ENCODE results near the gene CCDC152.
"Not testable (repeated sequence)": the region's sequence is repeated elsewhere in the genome, so short reads cannot be mapped to it uniquely, and the experiment has no call there.

The CCDC152 gene, protein sequence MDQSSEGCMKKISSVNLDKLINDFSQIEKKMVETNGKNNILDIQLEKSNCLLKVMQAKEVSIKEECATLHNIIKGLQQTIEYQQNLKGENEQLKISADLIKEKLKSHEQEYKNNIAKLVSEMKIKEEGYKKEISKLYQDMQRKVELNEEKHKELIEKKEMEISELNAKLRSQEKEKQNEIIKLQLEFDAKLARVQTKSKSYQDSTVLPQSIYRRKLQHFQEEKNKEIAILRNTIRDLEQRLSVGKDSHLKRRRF

DNA sequence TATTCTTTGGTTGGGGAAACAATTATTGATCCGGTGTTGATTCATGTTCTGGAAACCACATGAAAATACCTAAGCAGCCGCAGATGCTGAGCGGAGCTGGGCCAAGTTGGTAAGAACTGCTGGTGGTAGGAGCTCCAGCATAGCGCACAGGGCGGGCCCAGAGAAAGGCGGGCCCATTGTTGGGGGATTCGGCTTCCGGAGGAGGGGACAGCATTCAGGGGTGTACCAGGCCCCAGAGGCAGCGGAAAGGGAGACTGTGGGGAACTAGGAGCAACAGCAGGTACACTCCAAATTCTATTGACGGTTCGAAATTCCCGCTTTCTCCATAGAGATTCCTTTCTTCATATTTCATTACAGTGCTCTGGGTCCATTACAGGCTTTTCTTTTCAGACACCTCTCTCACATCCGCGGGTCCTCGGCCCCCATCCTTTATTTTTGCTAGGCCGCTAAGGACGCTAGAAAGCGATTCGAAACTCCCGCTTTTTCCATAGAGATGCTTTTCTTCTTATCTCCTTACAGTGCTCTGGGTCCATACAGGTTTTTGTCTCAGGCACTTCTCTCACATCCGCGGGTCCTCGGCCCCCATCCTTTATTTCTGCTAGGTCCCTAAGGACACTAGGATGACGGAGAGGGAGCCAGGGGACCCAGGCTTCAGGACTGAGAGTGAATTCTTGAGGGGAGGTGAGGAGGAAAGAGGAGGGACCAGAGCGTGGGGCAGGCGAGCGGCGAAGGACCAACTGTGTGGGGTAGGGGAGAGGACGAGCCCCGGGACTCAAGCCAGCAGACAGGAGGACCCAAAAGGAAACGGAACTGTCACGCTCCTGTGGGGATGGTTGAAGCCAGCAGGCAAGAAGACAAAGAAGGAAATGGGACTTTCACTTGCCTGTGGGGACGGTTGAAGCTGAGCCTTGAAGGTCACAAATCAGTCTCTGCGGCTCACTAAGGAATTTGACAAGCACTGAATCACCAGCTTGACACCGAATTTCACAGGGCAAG lies at the start of gene CCDC152:
TSS of gene CCDC152 (plus strand) at position 213 of the 996 bp plus-strand sequence. CDS start 2,304 bp downstream, outside the sequence.
- DNase-seq = peak; percentile 4 to 54 (median 14)

DNA sequence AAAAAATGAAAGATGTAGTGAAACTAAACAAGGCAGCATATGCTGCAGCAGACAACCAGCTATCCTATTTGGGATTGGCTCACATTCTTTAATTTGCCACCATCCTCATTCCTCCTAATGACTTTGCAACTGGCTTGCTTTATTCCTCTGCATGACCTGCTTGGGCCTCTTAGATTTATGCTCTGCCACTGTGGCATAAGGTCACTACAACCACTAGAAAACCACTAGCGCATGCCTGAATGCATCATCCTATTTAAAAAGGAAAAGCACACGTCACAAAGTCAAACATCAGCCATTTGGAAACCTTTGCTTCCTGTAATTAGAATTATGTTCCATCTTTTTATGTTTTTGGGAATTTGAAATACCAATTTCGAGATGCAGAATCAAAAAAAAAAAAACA lies 40.8 kb upstream of the CCDC152 start:
- no peak for DNase-seq

DNA sequence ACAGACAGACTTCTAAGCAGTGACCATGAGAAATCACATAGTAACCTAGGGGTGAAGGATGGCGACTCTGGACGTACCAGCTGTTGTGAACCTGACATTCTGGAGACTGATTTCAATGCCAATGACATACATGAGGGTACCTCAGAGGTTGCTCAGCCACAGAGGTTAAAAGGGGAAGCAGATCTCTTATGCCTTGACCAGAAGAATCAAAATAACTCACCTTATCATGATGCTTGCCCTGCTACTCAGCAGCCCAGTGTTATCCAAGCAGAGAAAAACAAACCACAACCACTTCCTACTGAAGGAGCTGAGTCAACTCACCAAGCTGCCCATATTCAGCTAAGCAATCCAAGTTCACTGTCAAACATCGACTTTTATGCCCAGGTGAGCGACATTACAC lies 38.0 kb upstream of the CCDC152 start:
- no peak for DNase-seq

DNA sequence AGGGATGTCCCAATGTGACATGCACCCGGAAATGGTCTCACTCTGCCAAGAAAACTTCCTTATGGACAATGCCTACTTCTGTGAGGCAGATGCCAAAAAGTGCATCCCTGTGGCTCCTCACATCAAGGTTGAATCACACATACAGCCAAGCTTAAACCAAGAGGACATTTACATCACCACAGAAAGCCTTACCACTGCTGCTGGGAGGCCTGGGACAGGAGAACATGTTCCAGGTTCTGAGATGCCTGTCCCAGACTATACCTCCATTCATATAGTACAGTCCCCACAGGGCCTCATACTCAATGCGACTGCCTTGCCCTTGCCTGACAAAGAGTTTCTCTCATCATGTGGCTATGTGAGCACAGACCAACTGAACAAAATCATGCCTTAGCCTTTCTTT lies 37.6 kb upstream of the CCDC152 start:
- DNase-seq = no peak

DNA sequence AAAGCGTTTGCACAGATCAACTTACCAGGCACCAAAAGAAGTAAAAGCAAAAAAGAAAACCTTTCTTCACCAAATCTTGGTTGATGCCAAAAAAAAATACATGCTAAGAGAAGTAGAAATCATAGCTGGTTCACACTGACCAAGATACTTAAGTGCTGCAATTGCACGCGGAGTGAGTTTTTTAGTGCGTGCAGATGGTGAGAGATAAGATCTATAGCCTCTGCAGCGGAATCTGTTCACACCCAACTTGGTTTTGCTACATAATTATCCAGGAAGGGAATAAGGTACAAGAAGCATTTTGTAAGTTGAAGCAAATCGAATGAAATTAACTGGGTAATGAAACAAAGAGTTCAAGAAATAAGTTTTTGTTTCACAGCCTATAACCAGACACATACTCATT lies 36.4 kb upstream of the CCDC152 start:
- DNase-seq = no peak

DNA sequence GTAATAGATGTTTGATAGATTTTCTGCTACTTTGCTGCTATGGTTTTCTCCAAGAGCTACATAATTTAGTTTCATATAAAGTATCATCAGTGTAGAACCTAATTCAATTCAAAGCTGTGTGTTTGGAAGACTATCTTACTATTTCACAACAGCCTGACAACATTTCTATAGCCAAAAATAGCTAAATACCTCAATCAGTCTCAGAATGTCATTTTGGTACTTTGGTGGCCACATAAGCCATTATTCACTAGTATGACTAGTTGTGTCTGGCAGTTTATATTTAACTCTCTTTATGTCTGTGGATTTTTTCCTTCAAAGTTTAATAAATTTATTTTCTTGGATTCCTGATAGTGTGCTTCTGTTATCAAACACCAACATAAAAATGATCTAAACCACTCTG lies 35.1 kb upstream of the CCDC152 start:
- DNase-seq = no peak

DNA sequence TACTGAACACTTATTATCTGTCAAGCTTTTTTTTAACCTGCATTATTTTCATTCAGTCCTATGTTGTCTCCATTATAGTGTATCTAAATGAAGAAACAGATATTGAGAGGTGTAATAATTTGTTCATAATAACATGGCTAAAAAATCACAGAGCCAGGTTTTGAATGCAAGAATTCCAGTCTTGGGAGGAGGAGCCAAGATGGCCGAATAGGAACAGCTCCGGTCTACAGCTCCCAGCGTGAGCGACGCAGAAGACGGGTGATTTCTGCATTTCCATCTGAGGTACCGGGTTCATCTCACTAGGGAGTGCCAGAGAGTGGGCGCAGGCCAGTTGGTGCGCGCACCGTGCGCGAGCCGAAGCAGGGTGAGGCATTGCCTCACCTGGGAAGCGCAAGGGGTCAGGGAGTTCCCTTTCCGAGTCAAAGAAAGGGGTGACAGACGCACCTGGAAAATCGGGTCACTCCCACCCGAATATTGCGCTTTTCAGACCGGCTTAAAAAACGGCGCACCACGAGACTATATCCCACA lies 22.0 kb upstream of the CCDC152 start:
- DNase-seq = not testable (repeated sequence)

DNA sequence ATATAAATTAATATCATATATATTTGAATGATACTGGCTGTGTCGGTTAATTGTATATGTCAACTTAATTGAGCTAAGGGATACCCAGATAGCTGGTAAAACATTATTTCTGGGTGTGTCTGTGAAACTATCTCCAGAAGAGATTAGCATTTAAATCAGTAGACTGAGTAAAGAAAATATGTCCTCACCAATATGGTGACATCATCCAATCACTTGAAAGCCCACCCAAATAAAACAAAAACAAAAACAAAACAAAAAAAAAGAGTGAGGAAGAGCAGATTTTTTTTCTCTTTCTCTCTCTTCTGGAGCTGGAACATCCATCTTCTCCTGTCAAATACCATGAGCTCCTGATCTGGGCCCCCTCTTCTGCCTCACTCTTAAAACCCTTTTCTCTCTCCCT lies 15.7 kb upstream of the CCDC152 start:
- no peak for DNase-seq

DNA sequence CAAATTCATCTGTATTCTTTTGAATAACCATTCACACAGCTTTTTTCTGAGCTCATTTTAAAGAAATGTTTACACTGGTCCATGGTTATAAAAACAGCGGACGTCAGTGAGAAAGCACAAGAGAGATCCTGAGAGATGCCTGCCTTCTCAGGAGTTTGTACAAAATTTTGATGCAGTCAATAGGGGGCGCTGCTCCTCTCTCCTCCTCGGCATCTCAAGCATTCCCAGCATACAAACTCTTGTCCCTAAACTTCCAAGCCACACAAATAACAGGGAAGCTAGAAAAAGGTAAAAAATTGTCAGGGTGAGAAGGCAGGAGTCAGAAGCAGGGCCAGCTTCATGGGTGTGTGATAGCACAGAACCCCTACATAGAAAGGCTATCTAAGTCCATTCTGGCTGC lies 11.2 kb upstream of the CCDC152 start:
- no peak for DNase-seq

DNA sequence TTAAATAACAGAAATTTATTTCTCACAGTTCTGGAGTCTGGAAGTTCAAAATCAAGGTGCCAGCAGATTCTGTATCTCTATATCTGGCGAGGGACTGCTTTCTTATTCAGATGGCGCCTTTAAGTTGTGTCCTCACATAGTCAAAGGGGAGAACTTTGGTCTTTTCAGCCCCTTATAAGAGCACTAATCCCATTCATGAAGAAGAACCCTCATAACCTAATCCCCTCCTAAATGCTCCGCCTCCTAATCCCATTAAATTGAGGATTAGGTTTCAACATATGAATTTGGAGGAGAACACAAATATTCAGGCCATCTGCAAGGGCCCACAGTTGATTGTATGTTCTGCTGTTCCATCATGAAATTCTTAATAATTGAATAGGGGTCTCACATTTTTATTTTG lies 10.8 kb upstream of the CCDC152 start:
- DNase-seq = no peak

DNA sequence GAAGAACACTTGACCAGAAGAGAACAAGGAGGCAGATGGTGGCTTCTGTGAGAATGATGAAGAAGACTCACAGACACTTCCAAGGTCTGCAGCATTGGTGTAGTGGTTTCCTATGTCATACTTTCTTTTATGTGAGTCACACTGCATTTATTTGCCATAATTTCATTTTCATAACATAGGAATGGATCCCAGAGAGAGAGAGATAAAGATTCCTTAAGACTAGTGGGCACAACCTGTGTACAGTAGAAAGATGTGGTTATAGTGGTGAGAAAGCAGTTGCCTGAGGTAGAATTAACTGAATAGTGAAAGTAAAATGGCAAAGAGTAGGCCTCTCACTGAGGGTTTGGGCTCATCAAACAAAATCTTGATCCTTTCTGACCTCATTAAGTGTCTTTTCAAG lies 7.6 kb upstream of the CCDC152 start:
- no peak for DNase-seq

DNA sequence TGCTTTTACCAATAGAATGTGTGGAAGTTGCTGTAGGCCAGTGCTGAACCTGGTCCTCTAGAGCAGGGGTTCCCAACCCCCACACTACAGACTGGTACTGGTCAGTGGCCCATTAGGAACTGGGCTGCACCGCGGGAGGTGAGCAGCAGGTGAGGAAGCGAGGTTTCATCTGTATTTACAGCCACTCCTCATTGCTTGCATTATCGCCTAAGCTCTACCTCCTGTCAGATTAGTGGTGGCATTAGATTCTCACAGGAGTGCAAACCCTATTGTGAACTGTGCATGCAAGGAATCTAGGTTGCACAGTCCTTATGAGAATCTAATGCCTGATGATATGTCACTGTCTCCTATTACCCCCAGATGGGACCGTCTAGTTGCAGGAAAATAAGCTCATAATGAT lies 6.1 kb upstream of the CCDC152 start:
- no peak for DNase-seq

DNA sequence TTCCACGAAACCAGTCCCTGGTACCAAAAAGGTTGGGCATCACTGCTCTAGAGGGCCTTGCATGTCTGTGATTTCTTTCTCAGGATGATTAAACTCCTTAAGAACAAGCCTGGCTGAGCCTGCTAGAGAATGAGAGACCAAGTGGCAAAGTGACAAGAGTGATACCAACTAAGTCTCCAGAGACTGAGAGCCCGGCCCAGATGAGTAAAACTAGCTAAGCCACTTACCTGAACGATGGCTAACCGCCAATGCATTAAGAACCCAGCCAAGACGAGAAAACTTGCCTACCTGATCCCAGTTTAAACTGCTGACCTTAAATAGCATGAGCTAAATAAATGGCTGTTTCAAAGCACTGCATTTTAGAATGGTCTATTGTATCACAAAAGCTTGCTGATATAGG lies 5.6 kb upstream of the CCDC152 start:
- DNase-seq = no peak

DNA sequence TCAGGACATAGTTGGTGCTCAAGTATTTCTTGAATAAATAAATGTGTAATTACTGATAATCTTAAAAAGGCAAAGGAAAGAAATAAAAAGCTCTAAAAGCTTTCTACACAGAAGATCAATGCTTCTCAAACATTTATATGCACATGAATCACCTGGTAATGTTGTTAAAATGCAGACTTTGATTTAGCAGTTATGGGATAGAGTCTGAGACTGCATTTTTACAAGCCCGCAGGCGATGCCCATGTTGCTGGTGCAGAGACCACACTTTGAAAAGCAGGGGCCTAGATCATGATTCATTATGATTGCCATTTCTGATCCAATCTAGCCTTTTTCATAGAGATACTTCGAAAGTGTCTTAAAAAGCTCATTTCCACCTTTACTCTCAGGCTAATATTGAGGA lies 3.5 kb upstream of the CCDC152 start:
- DNase-seq = no peak

DNA sequence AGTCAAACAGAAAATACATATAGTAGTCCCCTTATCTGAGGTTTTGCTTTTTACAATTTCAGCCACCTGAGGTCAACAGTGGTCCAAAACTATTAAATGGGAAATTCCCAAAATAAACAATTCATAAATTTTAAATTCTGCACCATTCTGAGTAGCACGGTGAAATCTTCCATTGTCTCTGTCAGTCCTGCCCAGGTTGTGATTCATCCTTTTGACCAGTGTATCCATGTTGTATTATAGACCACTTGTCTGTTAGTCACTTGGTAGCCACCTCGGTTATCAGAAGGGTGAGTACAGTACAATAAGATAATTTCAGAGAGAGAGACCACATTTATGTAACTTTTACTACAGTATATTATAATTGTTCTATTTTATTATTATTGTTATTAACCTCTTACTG lies 2.8 kb downstream of the CCDC152 start:
- no peak for DNase-seq

DNA sequence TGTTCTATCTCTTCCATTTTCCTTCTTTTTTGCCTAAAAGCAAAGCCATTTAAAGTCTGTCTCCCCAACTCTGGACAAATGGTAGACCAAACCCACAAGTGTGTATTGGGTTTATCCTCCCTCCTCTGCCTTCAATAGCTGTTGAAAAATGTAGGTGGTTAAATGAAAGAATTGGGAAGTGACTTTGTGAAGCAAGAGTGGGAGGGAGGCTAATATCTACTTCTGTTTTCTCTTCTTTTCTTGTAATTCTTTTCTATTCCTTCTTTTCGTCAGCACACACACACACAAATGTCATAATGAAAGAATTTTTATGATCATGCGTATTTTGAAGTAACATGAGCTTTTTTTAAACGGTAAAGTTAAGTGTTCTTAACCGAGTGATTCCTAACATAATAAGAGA lies 3.8 kb downstream of the CCDC152 start:
- DNase-seq = no peak

DNA sequence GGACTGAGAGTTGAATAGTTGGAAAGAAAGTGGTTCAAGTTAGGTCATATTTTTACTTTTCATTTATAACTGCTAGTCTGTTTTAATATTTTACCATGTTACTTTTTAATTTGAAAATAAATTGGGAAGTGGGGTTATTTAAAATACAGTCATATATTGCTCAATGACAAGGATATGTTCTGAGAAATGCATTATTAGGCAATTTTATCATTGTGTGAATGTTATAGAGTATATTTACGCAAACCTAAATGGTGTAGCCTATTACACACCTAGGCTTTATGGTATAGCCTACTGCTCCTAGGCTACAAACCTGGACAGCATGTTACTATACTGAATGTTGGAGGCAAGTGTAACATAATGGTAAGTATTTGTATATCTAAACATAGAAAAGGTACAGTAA lies 5.2 kb downstream of the CCDC152 start:
- no peak for DNase-seq

DNA sequence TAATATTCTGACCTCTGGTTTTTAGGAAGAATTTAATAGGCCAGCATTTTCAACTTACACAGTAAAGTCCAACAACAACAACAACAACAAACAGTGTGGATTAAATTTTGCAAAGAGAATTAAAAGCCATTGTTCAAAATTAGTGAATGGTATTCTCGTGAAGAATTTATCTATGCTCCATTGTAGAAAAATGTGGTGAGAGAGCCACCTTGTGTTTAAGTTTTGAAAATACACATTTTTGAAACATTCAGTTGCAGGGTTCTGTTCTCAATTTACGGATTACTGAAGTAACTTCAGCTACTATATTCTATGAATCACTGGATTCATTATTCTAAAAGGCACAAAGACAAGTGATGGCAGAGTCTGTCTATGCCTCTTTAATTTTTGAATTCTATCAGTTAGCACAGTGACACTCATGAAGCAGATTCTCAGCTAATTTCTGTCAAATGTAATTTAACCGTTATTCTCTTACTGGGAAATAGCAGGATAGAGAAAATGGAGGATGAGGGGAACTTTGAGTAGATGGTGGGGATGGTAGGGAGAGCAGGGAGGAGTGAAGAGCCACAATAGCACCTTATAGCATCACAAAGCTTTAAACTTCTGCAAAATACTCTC lies 11.0 kb downstream of the CCDC152 start:
- DNase-seq = no peak

DNA sequence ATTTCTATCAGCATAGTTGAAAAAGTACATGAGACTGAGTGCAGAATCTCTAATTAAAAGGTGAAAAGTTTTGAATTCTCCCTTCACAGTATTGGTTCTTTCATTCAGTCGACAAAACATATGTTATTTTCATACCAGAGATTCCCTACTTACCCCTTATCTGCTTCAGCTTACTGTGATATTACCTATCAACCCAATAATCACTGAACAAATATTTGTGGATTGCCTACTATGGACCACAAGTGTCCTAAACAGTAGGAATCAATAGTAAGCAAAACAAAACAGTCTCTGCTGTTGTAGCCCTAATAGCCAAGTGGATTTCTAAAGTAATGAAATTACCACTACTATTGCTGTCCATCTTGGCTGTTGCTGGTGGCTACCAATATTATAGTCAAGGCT lies 11.5 kb downstream of the CCDC152 start:
- DNase-seq = no peak

DNA sequence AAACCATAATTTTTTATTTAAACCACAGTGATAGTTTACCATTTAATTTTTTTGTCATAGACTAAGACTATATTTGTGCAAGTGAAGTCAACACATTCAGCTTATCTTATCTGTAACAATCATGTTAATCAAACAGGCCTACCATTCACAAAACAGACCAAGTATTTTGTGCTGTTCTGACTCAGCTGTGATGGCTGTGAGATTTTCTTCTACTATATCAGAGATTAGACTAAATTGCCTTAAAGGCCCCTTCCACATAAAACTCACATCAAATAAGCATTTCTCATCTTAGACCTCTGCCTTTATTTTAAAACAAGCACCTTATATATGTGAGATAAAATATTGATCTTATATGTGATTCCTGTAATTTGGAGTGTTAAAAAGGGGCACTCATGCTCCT lies 13.4 kb downstream of the CCDC152 start:
- DNase-seq = no peak

DNA sequence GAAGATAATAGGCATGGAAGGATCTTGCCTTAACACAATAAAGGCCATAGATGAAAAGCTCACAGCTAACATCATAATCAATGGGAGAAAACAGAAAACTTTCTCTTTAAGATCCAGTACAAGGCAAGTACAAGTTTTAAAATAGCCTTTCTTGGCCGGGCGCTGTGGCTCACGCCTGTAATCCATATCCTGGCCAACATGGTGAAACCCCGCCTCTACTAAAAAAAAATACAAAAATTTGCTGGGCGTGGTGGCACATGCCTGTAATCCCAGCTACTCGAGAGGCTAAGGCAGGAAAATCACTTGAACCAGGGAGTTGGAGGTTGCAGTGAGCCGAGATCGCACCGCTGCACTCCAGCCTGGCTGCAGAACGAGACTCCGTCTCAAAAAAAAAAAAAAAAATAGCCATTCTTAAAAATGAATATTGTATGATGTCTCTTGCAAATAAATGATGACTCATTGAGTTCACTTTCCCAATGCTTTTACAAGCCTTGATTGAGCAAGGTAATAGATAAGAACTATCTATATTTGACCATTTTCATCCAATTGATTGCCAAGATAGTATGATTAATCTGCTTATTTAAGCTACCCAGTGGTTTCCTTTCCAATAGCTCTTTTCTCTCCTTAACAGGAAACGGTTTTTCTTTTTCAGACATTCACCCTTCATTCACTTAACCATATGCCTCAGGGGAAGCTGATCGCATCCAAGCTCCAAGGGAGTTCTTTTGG lies 15.8 kb downstream of the CCDC152 start:
- DNase-seq = no peak

DNA sequence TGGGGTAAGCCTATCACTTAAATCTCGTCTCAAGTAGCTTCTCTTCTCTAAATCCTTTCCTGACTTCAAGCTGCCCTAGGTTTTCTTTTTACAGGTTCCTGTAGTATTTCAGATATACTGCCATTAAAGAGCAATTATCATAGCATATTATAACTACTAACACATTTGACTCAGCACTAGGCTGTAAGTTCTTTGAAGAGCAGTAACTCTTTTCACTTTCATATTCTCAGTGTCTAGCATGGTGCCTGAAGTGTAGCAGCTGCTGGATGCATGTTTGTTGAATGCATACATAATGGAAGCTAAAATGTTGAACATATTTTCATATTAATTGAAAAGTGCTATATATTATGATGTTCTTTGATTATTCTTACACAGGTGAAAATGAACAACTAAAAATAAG lies 22.5 kb downstream of the CCDC152 start:
- DNase-seq = no peak

DNA sequence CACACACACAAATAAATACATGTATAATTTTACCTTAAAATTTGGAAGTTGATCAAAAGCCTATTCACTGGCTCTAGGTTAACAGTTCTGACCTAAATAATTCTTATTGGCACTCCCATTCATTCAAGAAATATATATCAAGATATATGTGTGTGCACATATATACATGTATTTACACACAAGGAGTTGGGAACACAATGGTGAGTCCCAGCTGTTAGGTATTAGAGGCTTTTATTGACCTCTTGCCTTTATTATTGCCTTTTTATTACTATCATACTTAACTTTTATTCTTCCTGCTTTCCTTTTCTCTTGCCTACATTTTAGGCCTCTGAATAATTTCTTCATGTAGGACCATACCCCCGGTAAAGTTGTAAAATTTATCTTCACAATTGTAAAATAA lies 25.0 kb downstream of the CCDC152 start:
- DNase-seq = no peak

Data from activated naive CD4-positive, alpha-beta T cell (primary cell).